ENCODE data around the gene CLDN6. TPM values are rescaled to one million over a fixed set of nuclear protein-coding genes. Genes with fewer than 3 reads are reported as not detected.

The CLDN6 gene
- polyA plus RNA-seq, 1 experiment, result 0.12 TPM

GRCh38 chr16:2973605-2974318 lies 44.2 kb downstream of the CLDN6 start:
- POLR2A ChIA-PET, result no interaction called here
- no peaks in the 10 kb centered on the region for H3K27me3 ChIP-seq (ENCODE audit: control insufficient read depth, insufficient read depth, low read length)
- CTCF ChIA-PET, result interaction anchor here (1.0 to 1.1 kb wide), 2 partner anchors 12 to 58 kb away, joined by 3 to 5 read pairs; no protein-coding TSS in a partner anchor
- no peaks in the 10 kb centered on the region; the same call in 1 of the 2 replicates for H3K36me3 ChIP-seq (ENCODE audit: control insufficient read depth, insufficient read depth, low read length)
- DNase-seq (ENCODE audit: low read depth), result no peak
- H3K4me3 ChIP-seq (ENCODE audit: low read depth, low read length), result no peak overlapping the region
- TF ChIP-seq, protein P1, sequence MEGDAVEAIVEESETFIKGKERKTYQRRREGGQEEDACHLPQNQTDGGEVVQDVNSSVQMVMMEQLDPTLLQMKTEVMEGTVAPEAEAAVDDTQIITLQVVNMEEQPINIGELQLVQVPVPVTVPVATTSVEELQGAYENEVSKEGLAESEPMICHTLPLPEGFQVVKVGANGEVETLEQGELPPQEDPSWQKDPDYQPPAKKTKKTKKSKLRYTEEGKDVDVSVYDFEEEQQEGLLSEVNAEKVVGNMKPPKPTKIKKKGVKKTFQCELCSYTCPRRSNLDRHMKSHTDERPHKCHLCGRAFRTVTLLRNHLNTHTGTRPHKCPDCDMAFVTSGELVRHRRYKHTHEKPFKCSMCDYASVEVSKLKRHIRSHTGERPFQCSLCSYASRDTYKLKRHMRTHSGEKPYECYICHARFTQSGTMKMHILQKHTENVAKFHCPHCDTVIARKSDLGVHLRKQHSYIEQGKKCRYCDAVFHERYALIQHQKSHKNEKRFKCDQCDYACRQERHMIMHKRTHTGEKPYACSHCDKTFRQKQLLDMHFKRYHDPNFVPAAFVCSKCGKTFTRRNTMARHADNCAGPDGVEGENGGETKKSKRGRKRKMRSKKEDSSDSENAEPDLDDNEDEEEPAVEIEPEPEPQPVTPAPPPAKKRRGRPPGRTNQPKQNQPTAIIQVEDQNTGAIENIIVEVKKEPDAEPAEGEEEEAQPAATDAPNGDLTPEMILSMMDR (IDR thresholded peaks at IDR 0.05; ENCODE audit: insufficient read depth, low read depth, low read length), result no peak

GRCh38 chr16:2973093-2973492 lies 44.9 kb downstream of the CLDN6 start:
- POLR2A ChIA-PET, result no interaction called here
- TF ChIP-seq, protein P1 (IDR thresholded peaks at IDR 0.05; ENCODE audit: insufficient read depth, low read depth, low read length), result no peak
- Histone ChIP-seq H3K27me3 (ENCODE audit: control insufficient read depth, insufficient read depth, low read length) (no peaks in the 10 kb centered on the region), H3K4me3 (ENCODE audit: low read depth, low read length) (no peak overlapping the region), H3K36me3 (ENCODE audit: control insufficient read depth, insufficient read depth, low read length) (no peaks in the 10 kb centered on the region; the same call in 1 of the 2 replicates)
- CTCF ChIA-PET, result interaction anchor here (1.0 kb wide), 1 partner anchor 11 kb away, joined by 5 read pairs; no protein-coding TSS in a partner anchor
- DNase-seq (ENCODE audit: low read depth), result no peak

- H3K4me3 ChIP-seq (ENCODE audit: low read depth, low read length), result no peak overlapping the region
- POLR2A ChIA-PET, result interaction anchor here (0.6 kb wide), 1 partner anchor 48 kb away, joined by 3 read pairs; the partner anchor contains the start of gene TNFRSF12A
- H3K36me3 ChIP-seq (ENCODE audit: control insufficient read depth, insufficient read depth, low read length), result no peaks in the 10 kb centered on the region; the same call in 1 of the 2 replicates
- 0 out of 2 replicates have a peak, but pooled peaks cover 2% of the 10 kb centered on the region for H3K27me3 ChIP-seq (ENCODE audit: control insufficient read depth, insufficient read depth, low read length)
- CTCF ChIA-PET, result interaction anchor here (1.0 to 1.5 kb wide), 2 partner anchors 8 to 10 kb away, joined by 3 to 8 read pairs; partner anchors contain the start of gene PKMYT1
- no peak for DNase-seq (ENCODE audit: low read depth)
- TF ChIP-seq, protein P1 (IDR thresholded peaks at IDR 0.05; ENCODE audit: insufficient read depth, low read depth, low read length), result no peak
Measured at GRCh38 chr16:2971985-2972784, 45.8 kb downstream of the CLDN6 start.

DNA sequence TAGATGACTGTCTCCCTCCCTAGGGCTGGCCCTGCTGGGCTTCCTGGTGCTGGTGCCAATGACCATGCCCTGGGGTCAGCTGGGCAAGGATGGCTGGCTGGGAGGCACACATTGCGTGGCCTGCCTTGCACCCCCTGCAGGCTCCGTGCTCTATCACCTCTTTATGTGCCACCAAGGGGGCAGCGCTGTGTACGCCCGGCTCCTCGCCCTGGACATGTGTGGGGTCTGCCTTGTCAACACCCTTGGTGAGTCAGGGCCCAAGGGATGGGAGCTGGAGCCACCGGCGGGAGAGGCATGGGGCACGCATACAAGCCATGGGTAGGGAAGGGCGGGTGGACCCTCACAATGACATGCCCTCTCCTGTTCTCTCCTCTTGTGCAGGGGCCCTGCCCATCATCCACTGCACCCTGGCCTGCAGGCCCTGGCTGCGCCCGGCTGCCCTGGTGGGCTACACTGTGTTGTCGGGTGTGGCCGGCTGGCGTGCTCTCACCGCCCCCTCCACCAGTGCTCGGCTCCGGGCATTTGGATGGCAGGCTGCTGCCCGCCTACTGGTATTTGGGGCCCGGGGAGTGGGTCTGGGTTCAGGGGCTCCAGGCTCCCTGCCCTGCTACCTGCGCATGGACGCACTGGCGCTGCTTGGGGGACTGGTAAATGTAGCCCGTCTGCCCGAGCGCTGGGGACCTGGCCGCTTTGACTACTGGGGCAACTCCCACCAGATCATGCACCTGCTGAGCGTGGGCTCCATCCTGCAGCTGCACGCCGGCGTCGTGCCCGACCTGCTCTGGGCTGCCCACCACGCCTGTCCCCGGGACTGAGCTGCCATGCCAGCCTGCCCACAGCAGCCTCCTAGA lies 46.6 kb downstream of the CLDN6 start:
- TF ChIP-seq, protein P1 (IDR thresholded peaks at IDR 0.05; ENCODE audit: insufficient read depth, low read depth, low read length), result no peak
- ChIA-PET CTCF (interaction anchor here (1.5 kb wide), 1 partner anchor 11 kb away, joined by 8 read pairs; no protein-coding TSS in a partner anchor), POLR2A (no interaction called here)
- no peak for DNase-seq (ENCODE audit: low read depth)
- Histone ChIP-seq H3K36me3 (ENCODE audit: control insufficient read depth, insufficient read depth, low read length) (no peaks in the 10 kb centered on the region; the same call in 1 of the 2 replicates), H3K4me3 (ENCODE audit: low read depth, low read length) (no peak overlapping the region), H3K27me3 (ENCODE audit: control insufficient read depth, insufficient read depth, low read length) (peaks cover 5% of the 10 kb centered on the region; the same call in 1 of the 2 replicates)
